Measurements from ENCODE around the gene MYO18A.
"Not testable (repeated sequence)": the region's sequence is repeated elsewhere in the genome, so short reads cannot be mapped to it uniquely, and the experiment has no call there.

Gene MYO18A

GRCh38 chr17:29102741-29103181, 77.4 kb downstream of the MYO18A start:
- no peak for DNase-seq

GRCh38 chr17:29102046-29102445, 78.2 kb downstream of the MYO18A start:
- no peak for DNase-seq

- no peak for DNase-seq
Measured at GRCh38 chr17:29100296-29100695, 79.9 kb downstream of the MYO18A start.

- DNase-seq: no peak
Measured at GRCh38 chr17:29099527-29099926, 80.7 kb downstream of the MYO18A start.

GRCh38 chr17:29096094-29096493, 84.1 kb downstream of the MYO18A start:
- DNase-seq: no peak

GRCh38 chr17:29095439-29095838, 84.8 kb downstream of the MYO18A start:
- no peak for DNase-seq

GRCh38 chr17:29094101-29094708, 86.0 kb downstream of the MYO18A start:
- DNase-seq: no peak

- no peak for DNase-seq
Measured at GRCh38 chr17:29093090-29093871, 86.9 kb downstream of the MYO18A start.

GRCh38 chr17:29091606-29092289, 88.5 kb downstream of the MYO18A start:
- no peak for DNase-seq

- DNase-seq: no peak
Measured at GRCh38 chr17:29090750-29091605, 89.2 kb downstream of the MYO18A start.

GRCh38 chr17:29090108-29090507, 90.1 kb downstream of the MYO18A start:
- DNase-seq: no peak

GRCh38 chr17:29089601-29090044, 90.6 kb downstream of the MYO18A start:
- no peak for DNase-seq

GRCh38 chr17:29088782-29089181, 91.4 kb downstream of the MYO18A start:
- DNase-seq: not testable (repeated sequence)

GRCh38 chr17:29086628-29087332, 93.4 kb downstream of the MYO18A start:
- no peak for DNase-seq

- no peak for DNase-seq
Measured at GRCh38 chr17:29085223-29085622, 95.0 kb downstream of the MYO18A start.

GRCh38 chr17:29084541-29085146, 95.6 kb downstream of the MYO18A start:
- DNase-seq: peak; percentile 10

GRCh38 chr17:29080965-29081364, 99.2 kb downstream of the MYO18A start:
- no peak for DNase-seq

GRCh38 chr17:29080323-29080722, 99.9 kb downstream of the MYO18A start:
- no peak for DNase-seq

GRCh38 chr17:29079887-29080286, 100.3 kb downstream of the MYO18A start:
- DNase-seq: no peak

GRCh38 chr17:29079433-29079832, 100.8 kb downstream of the MYO18A start:
- no peak for DNase-seq
